Skeletal muscle tissue (tissue), 4 donors: ENCODE data around the gene PKD2L1. TPM values are rescaled to one million over a fixed set of nuclear protein-coding genes. Genes with fewer than 3 reads are reported as not detected.
A peak's percentile ranks its signal among the peaks of the same experiment; 100 is the strongest.
"Not testable (repeated sequence)": the region's sequence is repeated elsewhere in the genome, so short reads cannot be mapped to it uniquely, and the experiment has no call there.

Source experiments
- H3K27ac ChIP-seq: one replicate; pipeline ENCODE4 v1.7.0; 2013; ENCODE audit warnings: mild to moderate bottlenecking, low read depth, low read length, inconsistent platforms
- H3K27me3 ChIP-seq, 3 donors: one replicate each; pipeline ENCODE4 v1.7.0; 2013; ENCODE audit warnings: low read length in 3 of 3; ENCODE audit not compliant: control insufficient read depth in 3 of 3, insufficient read depth in 3 of 3
- H3K36me3 ChIP-seq, 3 donors: one replicate each; pipeline ENCODE4 v1.7.0; 2013; ENCODE audit warnings: low read length in 3 of 3; ENCODE audit not compliant: control insufficient read depth in 3 of 3, insufficient read depth in 3 of 3
- H3K4me1 ChIP-seq, 3 donors: one replicate each; pipeline ENCODE4 v1.7.0; 2013; ENCODE audit warnings: low read length in 3 of 3, mild to moderate bottlenecking in 3 of 3; ENCODE audit not compliant: control insufficient read depth in 3 of 3, insufficient read depth in 3 of 3
- H3K4me3 ChIP-seq, 3 donors: one replicate each; pipeline ENCODE4 v1.7.0; 2013; ENCODE audit warnings: low read length in 3 of 3
- H3K9ac ChIP-seq, 3 donors: one replicate each; pipeline ENCODE4 v1.7.0; 2013; ENCODE audit warnings: low read length in 3 of 3, mild to moderate bottlenecking in 3 of 3, moderate library complexity in 2 of 3, low read depth in 1 of 3
- H3K9me3 ChIP-seq, 3 donors: one replicate each; pipeline ENCODE4 v1.7.0; 2013; ENCODE audit warnings: low read length in 3 of 3; ENCODE audit not compliant: control insufficient read depth in 3 of 3
- total RNA-seq: library from RNA; depleted of rRNA; stranded (reverse); fragments of >200 nt; gene quantifications from one replicate; pipeline ENCODE4 v1.2.3, GENCODE V29; 2014
- donor health status: Osteomylitis.

Gene PKD2L1
- total RNA-seq, 1 donor from 2014 or later, result not detected

- Histone ChIP-seq H3K36me3 (no peaks in the 10 kb centered on the region), H3K4me3 (no peak overlapping the region), H3K4me1 (no peaks in the 10 kb centered on the region), H3K27ac (no peak overlapping the region), H3K9me3 (no peaks in the 10 kb centered on the region), H3K9ac (no peak overlapping the region), H3K27me3 (peaks cover 6 to 15% (median 7%) of the 10 kb centered on the region in 3 donors)
These were observed 37.0 kb downstream of the PKD2L1 start for GRCh38 chr10:100293066-100293465.

GRCh38 chr10:100292300-100292699, 37.7 kb downstream of the PKD2L1 start:
- H3K36me3 ChIP-seq, H3K9ac ChIP-seq, H3K4me3 ChIP-seq, H3K27me3 ChIP-seq, H3K4me1 ChIP-seq, H3K9me3 ChIP-seq, H3K27ac ChIP-seq: not testable (repeated sequence)

GRCh38 chr10:100291356-100291755, 38.7 kb downstream of the PKD2L1 start:
- H3K4me3 ChIP-seq, result no peak overlapping the region
- peak overlapping the region; percentile 53 for H3K27ac ChIP-seq
- peaks cover 0 to 3% (median 3%) of the 10 kb centered on the region in 3 donors for H3K27me3 ChIP-seq
- peaks cover 6 to 10% (median 6%) of the 10 kb centered on the region in 3 donors for H3K4me1 ChIP-seq
- H3K9me3 ChIP-seq, result no peaks in the 10 kb centered on the region
- H3K9ac ChIP-seq, result no peak overlapping the region
- no peaks in the 10 kb centered on the region for H3K36me3 ChIP-seq

GRCh38 chr10:100289641-100290040, 40.4 kb downstream of the PKD2L1 start:
- H3K27me3 ChIP-seq, result peaks cover 0 to 3% (median 0%) of the 10 kb centered on the region in 3 donors
- no peaks in the 10 kb centered on the region for H3K9me3 ChIP-seq
- H3K36me3 ChIP-seq, result no peaks in the 10 kb centered on the region
- no peak overlapping the region for H3K27ac ChIP-seq
- no peak overlapping the region for H3K9ac ChIP-seq
- no peak overlapping the region for H3K4me3 ChIP-seq
- H3K4me1 ChIP-seq, result peaks cover 16 to 26% (median 17%) of the 10 kb centered on the region in 3 donors

GRCh38 chr10:100288196-100288595, 41.8 kb downstream of the PKD2L1 start:
- Histone ChIP-seq H3K9me3 (no peaks in the 10 kb centered on the region), H3K36me3 (no peaks in the 10 kb centered on the region), H3K4me1 (peaks cover 17 to 34% (median 21%) of the 10 kb centered on the region in 3 donors)

GRCh38 chr10:100287756-100288155, 42.3 kb downstream of the PKD2L1 start:
- Histone ChIP-seq H3K27ac (no peak overlapping the region), H3K36me3 (peaks cover 0 to 3% (median 0%) of the 10 kb centered on the region in 3 donors), H3K27me3 (peaks cover 0 to 3% (median 0%) of the 10 kb centered on the region in 3 donors), H3K4me1 (peaks cover 17 to 34% (median 25%) of the 10 kb centered on the region in 3 donors), H3K9ac (no peak overlapping the region), H3K4me3 (no peak overlapping the region), H3K9me3 (no peaks in the 10 kb centered on the region)

More at GRCh38 chr10:100288196-100288595, 41.8 kb downstream of the PKD2L1 start:
- H3K4me3 ChIP-seq, result no peak overlapping the region
- H3K9ac ChIP-seq, result no peak overlapping the region
- H3K27me3 ChIP-seq, result peaks cover 0 to 3% (median 0%) of the 10 kb centered on the region in 3 donors
- H3K27ac ChIP-seq, result no peak overlapping the region

- Histone ChIP-seq H3K36me3 (peaks cover 0 to 9% (median 0%) of the 10 kb centered on the region in 3 donors), H3K9ac (peak within 1 kb of the TSS; percentile 79 to 94 (median 85)), H3K27me3 (peaks cover 0 to 3% (median 0%) of the 10 kb centered on the region in 3 donors), H3K4me1 (peaks cover 17 to 44% (median 25%) of the 10 kb centered on the region in 3 donors), H3K4me3 (peak within 1 kb of the TSS; percentile 86 to 97 (median 86)), H3K9me3 (no peaks in the 10 kb centered on the region), H3K27ac (peak within 1 kb of the TSS; percentile 94)
These were observed 43.7 kb downstream of the PKD2L1 start, which contains the start of gene BLOC1S2 for GRCh38 chr10:100286051-100287033. Gene BLOC1S2 (minus strand): TSS chr10:100286680. CDS start chr10:100286659, 21 bp downstream.

- H3K9me3 ChIP-seq, H3K27me3 ChIP-seq: not testable (repeated sequence)
- Histone ChIP-seq H3K4me3 (peak overlapping the region; percentile 86 to 97 (median 86)), H3K27ac (peak overlapping the region; percentile 94), H3K36me3 (peaks cover 2 to 15% (median 7%) of the 10 kb centered on the region in 3 donors), H3K9ac (peak overlapping the region; percentile 79 to 94 (median 85)), H3K4me1 (peaks cover 17 to 44% (median 25%) of the 10 kb centered on the region in 3 donors)
These were observed 44.7 kb downstream of the PKD2L1 start for GRCh38 chr10:100285326-100285725.

GRCh38 chr10:100282907-100283306, 47.1 kb downstream of the PKD2L1 start:
- no peaks in the 10 kb centered on the region for H3K27me3 ChIP-seq
- peaks cover 17 to 44% (median 25%) of the 10 kb centered on the region in 3 donors for H3K4me1 ChIP-seq
- H3K9me3 ChIP-seq, result no peaks in the 10 kb centered on the region
- no peak overlapping the region for H3K27ac ChIP-seq
- H3K36me3 ChIP-seq, result peaks cover 15 to 27% (median 23%) of the 10 kb centered on the region in 3 donors
- no peak overlapping the region for H3K4me3 ChIP-seq
- no peak overlapping the region for H3K9ac ChIP-seq

- peaks cover 15 to 40% (median 38%) of the 10 kb centered on the region in 3 donors for H3K36me3 ChIP-seq
- H3K4me1 ChIP-seq, H3K9me3 ChIP-seq, H3K9ac ChIP-seq, H3K27ac ChIP-seq, H3K27me3 ChIP-seq, H3K4me3 ChIP-seq: not testable (repeated sequence)
These were observed 53.1 kb downstream of the PKD2L1 start for GRCh38 chr10:100276971-100277370.
